Transverse colon (tissue), 4 donors: Measurements from ENCODE around the gene STAC2. TPM values are rescaled to one million over a fixed set of nuclear protein-coding genes. Genes with fewer than 3 reads are reported as not detected.

Experiments
- DNase-seq: peaks from one replicate; pipeline ENCODE4 v3.0.0-alpha.2; 2019
- H3K27ac ChIP-seq, 4 donors: fragments of 200-600 bp; sonication (generic); 2 replicates each; pipeline ENCODE4 v1.5.1; 2016 to 2018; ENCODE audit warnings: inconsistent platforms in 4 of 4
- H3K27me3 ChIP-seq: fragments of 200-600 bp; sonication (generic); 2 replicates; pipeline ENCODE4 v1.5.1; 2017; ENCODE audit warnings: inconsistent platforms
- H3K36me3 ChIP-seq, 4 donors: fragments of 200-600 bp; sonication (generic); 2 replicates each; pipeline ENCODE4 v1.5.1; 2017 to 2019; ENCODE audit warnings: inconsistent platforms in 4 of 4
- H3K4me1 ChIP-seq, 4 donors: fragments of 200-600 bp; sonication (generic); 2 replicates each; pipeline ENCODE4 v1.5.1; 2017 to 2020; ENCODE audit warnings: inconsistent platforms in 4 of 4
- H3K4me3 ChIP-seq, 4 donors: fragments of 200-600 bp; sonication (generic); 1 replicate in 1 of 4; 2 replicates in 3 of 4; pipeline versions ENCODE4 v1.5.1 to v1.6.1; 2017 to 2019; ENCODE audit warnings: inconsistent platforms in 4 of 4
- H3K9me3 ChIP-seq, 2 donors: fragments of 200-600 bp; sonication (generic); 2 replicates each; pipeline ENCODE4 v1.5.1; 2017 to 2019; ENCODE audit warnings: inconsistent platforms in 2 of 2
- EP300 ChIP-seq: sonication (generic); formaldehyde crosslinking; IDR thresholded peaks from one replicate; pipeline ENCODE4 v1.6.1; 2017; ENCODE audit warnings: antibody characterized with exemption, low read depth
- POLR2A ChIP-seq: fragments of 450-650 bp; IDR thresholded peaks from one replicate; pipeline ENCODE4 v1.6.1; 2016; ENCODE audit warnings: antibody characterized with exemption, mild to moderate bottlenecking, moderate library complexity
- POLR2AphosphoS5 ChIP-seq, 3 donors: sonication (generic); formaldehyde crosslinking; IDR thresholded peaks; one replicate each; pipeline ENCODE4 v1.6.1; 2016; ENCODE audit warnings: antibody characterized with exemption in 3 of 3
- WGBS, 2 donors: methylation state at CpG; one replicate each; pipeline ENCODE4 v1.1.5; 2018; ENCODE audit warnings: low coverage in 1 of 2; 5-methylcytosine and 5-hydroxymethylcytosine counted together
- in situ Hi-C, 4 donors: fragments of 200-750 bp; cut with MboI; loops; one replicate each; pipeline versions ENCODE4 v1.15.0 to v1.15.1; 2017; ENCODE audit warnings: low sequenced_read_pairs in 3 of 4, low pct_ligation_motif_present in 1 of 4, low pct_unique_long_range_greater_than_20kb in 1 of 4
- intact Hi-C: fragments of 100-400 bp; cut with DNase I; formaldehyde crosslinking; loops from one replicate; pipeline ENCODE4 v1.15.1; 2023; ENCODE audit warnings: low total_unique reads
- total RNA-seq, 4 donors: library from RNA; depleted of rRNA; stranded (reverse); fragments of >200 nt; gene quantifications; one replicate each; pipeline ENCODE4 v1.1.0, GENCODE V29; 2016
- TF ChIP-seq, protein P1 (sequence below), 5 experiments: fragments of 200-600 bp in 3 of 5; fragments of 450-650 bp in 2 of 5; sonication (generic) in 3 of 5; IDR thresholded peaks; 1 replicate in 2 of 5; 2 replicates in 3 of 5; pipeline ENCODE4 v1.5.1; 2016 to 2017; ENCODE audit warnings: antibody characterized with exemption in 5 of 5, inconsistent platforms in 3 of 5, mild to moderate bottlenecking in 2 of 5, moderate library complexity in 1 of 5

The STAC2 gene
- total RNA-seq, 4 donors from 2014 or later, result not detected

DNA sequence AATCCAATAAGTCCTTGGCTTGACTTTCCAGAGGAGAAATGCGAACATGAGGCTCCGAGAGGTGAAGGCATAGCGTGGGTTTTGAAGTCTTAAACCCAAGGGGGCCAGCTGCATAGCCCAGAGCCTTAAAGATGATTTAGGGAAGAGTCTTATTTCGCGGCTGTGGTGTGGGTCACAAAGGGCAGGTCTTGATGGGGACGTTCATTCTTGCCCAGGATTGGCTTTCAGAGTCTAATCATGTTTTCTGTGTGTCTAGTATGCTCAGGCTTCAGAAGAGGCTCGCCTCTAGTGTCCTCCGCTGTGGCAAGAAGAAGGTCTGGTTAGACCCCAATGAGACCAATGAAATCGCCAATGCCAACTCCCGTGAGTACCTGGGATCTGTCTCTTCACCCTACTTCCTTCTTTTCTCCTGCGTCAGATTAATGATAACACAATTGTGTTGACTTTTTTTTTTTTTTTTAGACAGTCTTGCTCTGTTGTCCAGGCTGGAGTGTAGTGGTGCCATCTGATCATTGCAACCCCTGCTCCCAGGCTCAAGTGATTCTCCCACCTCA lies 24.7 kb downstream of the STAC2 start:
- H3K4me3 ChIP-seq, result peak overlapping the region; percentile 64 to 97 (median 85)
- no peaks in the 10 kb centered on the region for H3K27me3 ChIP-seq
- peak overlapping the region; percentile 85 to 98 (median 96) for H3K27ac ChIP-seq
- peaks cover 23 to 47% (median 37%) of the 10 kb centered on the region in 4 donors for H3K4me1 ChIP-seq
- intact Hi-C loops, result no loop called here
- WGBS, 2 donors, result 19 to 22% methylated on average over 8 to 11 of the region's 11 CpGs
- no peaks in the 10 kb centered on the region for H3K9me3 ChIP-seq
- in situ Hi-C loops, result no loop called here
- H3K36me3 ChIP-seq, result peaks cover 0 to 39% (median 19%) of the 10 kb centered on the region in 4 donors
- TF ChIP-seq, protein P1, sequence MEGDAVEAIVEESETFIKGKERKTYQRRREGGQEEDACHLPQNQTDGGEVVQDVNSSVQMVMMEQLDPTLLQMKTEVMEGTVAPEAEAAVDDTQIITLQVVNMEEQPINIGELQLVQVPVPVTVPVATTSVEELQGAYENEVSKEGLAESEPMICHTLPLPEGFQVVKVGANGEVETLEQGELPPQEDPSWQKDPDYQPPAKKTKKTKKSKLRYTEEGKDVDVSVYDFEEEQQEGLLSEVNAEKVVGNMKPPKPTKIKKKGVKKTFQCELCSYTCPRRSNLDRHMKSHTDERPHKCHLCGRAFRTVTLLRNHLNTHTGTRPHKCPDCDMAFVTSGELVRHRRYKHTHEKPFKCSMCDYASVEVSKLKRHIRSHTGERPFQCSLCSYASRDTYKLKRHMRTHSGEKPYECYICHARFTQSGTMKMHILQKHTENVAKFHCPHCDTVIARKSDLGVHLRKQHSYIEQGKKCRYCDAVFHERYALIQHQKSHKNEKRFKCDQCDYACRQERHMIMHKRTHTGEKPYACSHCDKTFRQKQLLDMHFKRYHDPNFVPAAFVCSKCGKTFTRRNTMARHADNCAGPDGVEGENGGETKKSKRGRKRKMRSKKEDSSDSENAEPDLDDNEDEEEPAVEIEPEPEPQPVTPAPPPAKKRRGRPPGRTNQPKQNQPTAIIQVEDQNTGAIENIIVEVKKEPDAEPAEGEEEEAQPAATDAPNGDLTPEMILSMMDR (IDR thresholded peaks at IDR 0.05), result no peak
- TF ChIP-seq EP300, result no peak
- TF ChIP-seq POLR2AphosphoS5 (IDR thresholded peaks at IDR 0.05), result no peak
- TF ChIP-seq POLR2A, result no peak
- DNase-seq, result no peak

DNA sequence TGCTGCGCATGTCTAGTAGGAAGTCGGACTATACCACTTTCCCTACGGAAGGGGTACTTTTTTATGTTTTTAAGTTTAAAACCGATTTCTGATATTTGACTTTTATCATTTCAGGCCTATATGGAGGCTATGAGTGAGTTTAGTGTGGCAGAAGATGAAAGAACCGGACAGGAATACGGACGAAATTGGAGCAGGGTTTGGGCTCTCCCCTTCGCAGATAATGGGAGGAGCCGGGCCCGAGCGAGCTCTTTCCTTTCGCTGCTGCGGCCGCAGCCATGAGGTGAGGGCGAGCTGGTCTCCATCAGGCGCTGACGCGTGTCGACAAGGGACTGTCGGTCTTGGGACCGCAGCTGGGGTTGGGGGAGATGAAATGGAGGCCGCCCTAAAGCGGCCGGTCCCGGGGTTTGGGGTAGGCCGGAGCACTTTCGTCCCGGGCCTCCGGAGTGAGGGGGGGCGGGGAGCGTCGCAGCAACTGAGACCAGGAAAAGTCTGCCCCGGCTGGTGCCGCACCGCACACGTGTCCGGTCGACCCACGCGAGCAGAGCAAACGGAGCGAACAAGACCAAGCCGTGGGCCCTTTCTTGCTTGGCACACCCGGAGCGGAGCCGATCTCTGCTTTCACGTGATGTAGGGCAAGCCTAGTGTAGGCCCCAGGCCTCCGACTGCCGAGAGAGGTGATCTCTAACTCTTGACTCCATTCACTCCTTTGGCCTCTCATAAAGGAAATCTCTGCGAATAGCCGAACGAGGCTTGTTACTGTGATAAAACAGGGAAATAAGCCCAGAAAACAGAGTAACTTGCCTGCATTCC lies 25.5 kb downstream of the STAC2 start, which contains the start of gene RPL19:
TSS of gene RPL19 (plus strand) at position 214 of the 810 bp plus-strand sequence. CDS start at position 276, 62 bp downstream.
- TF ChIP-seq EP300 (no peak), POLR2A (peak; percentile 82), POLR2AphosphoS5 (IDR thresholded peaks at IDR 0.05) (peak; percentile 39 to 86 (median 84))
- TF ChIP-seq, protein P1 (IDR thresholded peaks at IDR 0.05), result peak in 1 of 5 experiments; percentile 27
- Histone ChIP-seq H3K27ac (peak within 1 kb of the TSS; percentile 85 to 98 (median 96)), H3K4me3 (peak within 1 kb of the TSS; percentile 64 to 97 (median 85)), H3K4me1 (peaks cover 23 to 55% (median 40%) of the 10 kb centered on the region in 4 donors), H3K27me3 (no peaks in the 10 kb centered on the region), H3K36me3 (peaks cover 0 to 39% (median 19%) of the 10 kb centered on the region in 4 donors), H3K9me3 (no peaks in the 10 kb centered on the region)
- WGBS, 2 donors, result 0 to 1% methylated on average over 12 to 52 of the region's 52 CpGs
- intact Hi-C loops (no loop called here), in situ Hi-C loops (no loop called here)
- DNase-seq, result peak; percentile 82

DNA sequence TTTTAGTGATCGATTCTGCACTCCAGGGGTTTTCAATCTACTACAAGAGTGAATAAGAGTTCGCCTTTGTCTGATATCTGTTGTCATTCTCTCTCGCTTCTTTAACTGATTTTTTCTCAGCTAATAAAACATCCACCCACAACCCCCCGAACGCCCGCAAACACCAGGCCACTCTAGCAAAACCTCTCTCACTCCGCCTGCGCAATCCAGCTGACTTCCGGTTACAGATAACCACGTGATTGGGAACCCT lies 26.0 kb downstream of the STAC2 start:
- WGBS, 2 donors, result 0 to 1% methylated on average over 4 to 10 of the region's 10 CpGs
- H3K36me3 ChIP-seq, result peaks cover 0 to 34% (median 18%) of the 10 kb centered on the region in 4 donors
- intact Hi-C loops (no loop called here), in situ Hi-C loops (no loop called here)
- no peaks in the 10 kb centered on the region for H3K27me3 ChIP-seq
- H3K27ac ChIP-seq, result peak overlapping the region; percentile 85 to 98 (median 96)
- H3K9me3 ChIP-seq, result no peaks in the 10 kb centered on the region
- DNase-seq, result peak; percentile 91
- peaks cover 23 to 59% (median 40%) of the 10 kb centered on the region in 4 donors for H3K4me1 ChIP-seq
- TF ChIP-seq EP300 (no peak), POLR2A (no peak), POLR2AphosphoS5 (IDR thresholded peaks at IDR 0.05) (peak in 1 of 3 donors; percentile 77)
- peak overlapping the region; percentile 15 to 97 (median 74) for H3K4me3 ChIP-seq

DNA sequence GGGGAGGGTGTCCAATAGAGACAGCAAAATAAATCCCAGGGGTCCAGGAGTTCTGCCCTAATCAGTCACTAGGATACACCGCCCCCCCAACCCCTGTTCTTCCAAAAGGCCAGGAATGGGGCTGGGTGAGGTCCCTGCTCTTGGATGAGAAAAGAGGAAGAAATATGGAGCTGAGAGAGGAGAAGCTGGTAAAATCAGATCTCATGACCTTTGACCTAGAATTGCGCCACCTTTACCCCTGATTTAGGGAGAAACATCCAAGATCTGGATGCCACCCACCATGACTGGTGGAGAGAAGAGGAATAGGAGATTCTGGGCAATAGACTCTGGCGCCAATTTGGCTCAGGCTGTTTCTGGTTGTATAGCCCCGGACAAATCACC lies 27.6 kb downstream of the STAC2 start:
- peaks cover 0 to 19% (median 9%) of the 10 kb centered on the region in 4 donors for H3K36me3 ChIP-seq
- intact Hi-C loops (no loop called here), in situ Hi-C loops (no loop called here)
- no peak for TF ChIP-seq EP300
- TF ChIP-seq, protein P1 (IDR thresholded peaks at IDR 0.05), result no peak
- no peak for TF ChIP-seq POLR2A
- no peak for TF ChIP-seq POLR2AphosphoS5 (IDR thresholded peaks at IDR 0.05)
- WGBS, 2 donors, result 57 to 70% methylated on average over 1 to 4 of the region's 4 CpGs
- no peak for DNase-seq
- H3K4me1 ChIP-seq, result peaks cover 23 to 59% (median 40%) of the 10 kb centered on the region in 4 donors
- H3K4me3 ChIP-seq, result peak overlapping the region in 2 of 4 donors; percentile 59 to 78
- H3K27ac ChIP-seq, result peak overlapping the region; percentile 77 to 98 (median 96)
- no peaks in the 10 kb centered on the region for H3K27me3 ChIP-seq
- H3K9me3 ChIP-seq, result no peaks in the 10 kb centered on the region
